Neuron (in vitro differentiated cells): ENCODE data around the gene C10orf71.

Experiments
- H2AFZ ChIP-seq: one replicate; pipeline ENCODE4 v1.6.1; 2013; ENCODE audit warnings: low read depth, mild to moderate bottlenecking, inconsistent platforms, low read length, moderate library complexity
- H3K27me3 ChIP-seq: one replicate; pipeline ENCODE4 v1.6.1; 2013; ENCODE audit warnings: low read length; ENCODE audit not compliant: insufficient read depth
- H3K36me3 ChIP-seq: one replicate; pipeline ENCODE4 v1.6.1; 2013; ENCODE audit warnings: low read length; ENCODE audit not compliant: insufficient read depth
- H3K4me1 ChIP-seq: one replicate; pipeline ENCODE4 v1.6.1; 2013; ENCODE audit warnings: low read length; ENCODE audit not compliant: insufficient read depth
- H3K4me3 ChIP-seq: 2 replicates; pipeline ENCODE4 v1.5.1; 2013; ENCODE audit warnings: mild to moderate bottlenecking, low read length, moderate library complexity
- H3K9me3 ChIP-seq: one replicate; pipeline ENCODE4 v1.6.1; 2013; ENCODE audit warnings: low read length

C10orf71 gene

DNA sequence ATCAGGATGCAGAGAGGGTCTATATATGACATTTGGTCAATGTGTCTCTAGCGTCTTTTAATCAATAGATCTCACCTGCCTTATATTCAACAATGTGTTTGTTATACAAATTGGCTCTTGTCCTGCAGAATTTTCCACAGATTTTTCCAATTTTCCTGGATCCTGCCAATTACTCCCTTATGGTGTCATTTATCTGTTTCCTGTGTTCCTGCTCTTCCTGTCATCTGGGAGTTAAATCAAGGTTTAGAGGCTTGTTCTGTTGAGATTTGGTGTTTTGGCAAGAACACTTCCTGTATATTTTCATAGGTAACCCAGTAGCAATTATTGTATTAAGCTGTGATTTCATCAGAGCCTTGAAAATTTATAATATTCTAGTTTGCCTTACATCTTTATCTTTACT, 8.8 kb upstream of the C10orf71 start:
- no peaks in the 10 kb centered on the region for H3K36me3 ChIP-seq
- no peaks in the 10 kb centered on the region for H3K4me1 ChIP-seq
- H2AFZ ChIP-seq, result no peak overlapping the region
- no peaks in the 10 kb centered on the region for H3K9me3 ChIP-seq
- H3K27me3 ChIP-seq, result no peaks in the 10 kb centered on the region
- no peak overlapping the region for H3K4me3 ChIP-seq

DNA sequence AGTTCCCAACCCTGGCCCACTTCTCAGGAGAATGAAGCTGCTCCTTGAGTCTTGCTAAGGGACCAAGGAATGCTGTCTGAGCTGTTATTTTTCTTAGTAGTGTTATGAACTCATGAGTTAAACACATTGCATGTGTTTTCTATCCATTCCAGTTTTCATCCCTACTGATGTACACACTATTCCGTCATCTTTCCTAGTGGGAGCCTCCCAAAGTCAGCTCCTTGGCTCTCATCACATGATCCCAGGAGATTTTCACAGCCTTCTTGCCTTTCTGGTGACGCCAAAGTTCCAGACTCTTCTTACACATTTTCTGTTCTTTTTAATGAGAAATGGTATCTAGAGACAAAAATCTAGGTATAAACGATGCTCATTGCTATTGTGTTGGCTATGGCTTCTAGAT, 8.4 kb upstream of the C10orf71 start:
- H3K4me1 ChIP-seq, result no peaks in the 10 kb centered on the region
- H2AFZ ChIP-seq, result no peak overlapping the region
- H3K9me3 ChIP-seq, result no peaks in the 10 kb centered on the region
- no peaks in the 10 kb centered on the region for H3K27me3 ChIP-seq
- H3K36me3 ChIP-seq, result no peaks in the 10 kb centered on the region
- H3K4me3 ChIP-seq, result no peak overlapping the region

DNA sequence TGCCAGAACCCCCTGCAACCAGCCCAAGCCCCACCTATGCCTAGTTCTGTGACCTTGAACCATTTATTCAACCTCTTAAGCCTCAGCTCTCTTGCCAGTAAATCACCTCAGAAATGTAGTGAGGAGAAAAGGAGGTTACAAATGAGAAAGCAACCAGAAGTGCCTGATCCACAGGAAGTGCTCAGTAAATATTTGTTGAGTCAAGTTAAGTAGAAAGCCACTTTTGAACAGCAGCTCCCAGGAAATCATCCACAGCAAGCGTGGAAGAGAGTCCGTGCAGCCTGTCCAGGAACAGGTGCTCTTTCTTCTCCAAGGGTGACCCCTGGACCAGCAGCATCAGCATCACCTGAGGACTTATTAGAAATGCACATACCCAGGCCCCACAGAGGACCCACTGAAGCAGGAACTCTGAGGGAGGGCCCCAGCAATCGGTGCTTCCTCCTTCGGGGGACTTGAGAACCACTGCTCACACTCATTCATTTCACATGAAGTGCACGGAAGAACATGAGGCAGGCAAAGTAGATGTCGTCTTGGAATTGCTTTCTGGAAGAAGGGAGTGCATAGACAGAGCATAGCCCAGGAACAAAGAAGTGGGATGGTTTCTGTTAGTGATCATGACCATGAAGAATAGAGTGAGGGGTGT, 6.3 kb upstream of the C10orf71 start:
- no peaks in the 10 kb centered on the region for H3K9me3 ChIP-seq
- peaks cover 3% of the 10 kb centered on the region for H3K27me3 ChIP-seq
- no peaks in the 10 kb centered on the region for H3K4me1 ChIP-seq
- H2AFZ ChIP-seq, result no peak overlapping the region
- no peak overlapping the region for H3K4me3 ChIP-seq
- H3K36me3 ChIP-seq, result no peaks in the 10 kb centered on the region

GRCh38 chr10:49293208-49293603, 5.8 kb upstream of the C10orf71 start:
- Histone ChIP-seq H3K27me3 (peaks cover 3% of the 10 kb centered on the region), H3K36me3 (no peaks in the 10 kb centered on the region), H2AFZ (no peak overlapping the region), H3K4me3 (no peak overlapping the region), H3K4me1 (no peaks in the 10 kb centered on the region), H3K9me3 (no peaks in the 10 kb centered on the region)

DNA sequence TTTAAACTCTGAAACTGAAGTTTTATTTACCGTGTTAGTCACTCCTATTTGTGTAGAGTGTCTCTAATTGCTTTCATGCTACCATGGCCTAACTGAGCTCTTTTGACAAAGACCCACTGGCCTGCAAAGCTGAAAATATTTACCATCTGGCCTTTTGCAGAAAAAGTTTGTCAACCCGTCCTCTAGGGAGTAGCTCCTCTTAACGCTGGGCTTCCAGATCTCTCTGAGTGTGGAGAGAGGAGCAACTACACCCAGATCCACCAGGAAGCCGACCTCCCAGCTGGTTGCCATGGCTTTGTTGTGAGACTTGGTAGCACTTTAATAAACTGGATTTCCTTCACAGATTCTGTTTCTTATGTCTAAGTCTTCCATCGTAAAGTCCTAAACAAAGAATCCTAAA, 4.2 kb upstream of the C10orf71 start:
- H3K4me3 ChIP-seq, result no peak overlapping the region
- H3K9me3 ChIP-seq, result no peaks in the 10 kb centered on the region
- H3K36me3 ChIP-seq, result no peaks in the 10 kb centered on the region
- H3K4me1 ChIP-seq, result no peaks in the 10 kb centered on the region
- no peak overlapping the region for H2AFZ ChIP-seq
- peaks cover 6% of the 10 kb centered on the region for H3K27me3 ChIP-seq

DNA sequence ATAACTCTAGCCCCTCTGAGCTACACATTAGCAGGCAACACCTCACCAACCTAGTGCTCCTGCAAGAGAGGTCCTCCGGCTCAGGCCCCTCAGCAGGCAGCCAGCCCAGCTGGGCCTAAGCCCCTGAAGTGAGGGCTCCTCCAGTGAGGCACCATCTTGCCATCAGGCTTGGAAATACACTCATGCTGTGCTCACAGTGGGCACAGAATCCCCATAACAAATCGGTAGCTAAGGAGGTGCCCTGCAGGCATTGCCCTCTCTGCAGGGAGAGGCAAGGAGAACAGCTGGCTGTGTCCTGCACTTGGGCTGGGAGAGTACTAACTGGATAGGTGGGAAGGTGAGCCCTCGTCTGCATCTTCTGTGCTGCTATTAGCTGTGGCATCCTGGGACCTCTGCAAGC, 3.7 kb upstream of the C10orf71 start:
- H3K36me3 ChIP-seq, result no peaks in the 10 kb centered on the region
- H2AFZ ChIP-seq, result no peak overlapping the region
- H3K27me3 ChIP-seq, result peaks cover 6% of the 10 kb centered on the region
- H3K4me1 ChIP-seq, result no peaks in the 10 kb centered on the region
- H3K9me3 ChIP-seq, result no peaks in the 10 kb centered on the region
- no peak overlapping the region for H3K4me3 ChIP-seq

DNA sequence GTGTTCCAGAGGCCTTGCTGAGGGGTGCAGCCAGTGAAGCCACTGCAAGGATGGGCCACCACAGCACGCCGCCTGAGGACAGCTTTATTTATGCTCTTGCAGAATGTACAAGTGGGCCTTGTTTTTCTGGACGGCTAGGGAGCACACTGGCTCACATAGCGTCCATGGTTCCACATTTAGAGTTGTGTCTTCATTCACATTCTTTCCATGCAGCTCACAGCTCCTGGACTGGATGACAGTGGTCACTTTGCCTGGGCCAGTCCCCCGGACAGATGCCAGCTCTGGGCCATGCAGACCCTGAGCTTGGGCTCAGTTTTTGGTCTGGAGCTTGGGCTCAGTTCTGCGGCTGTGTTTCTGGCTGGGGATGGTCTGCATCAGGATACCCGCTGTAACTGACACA, 2.6 kb upstream of the C10orf71 start:
- H3K36me3 ChIP-seq, result no peaks in the 10 kb centered on the region
- H3K27me3 ChIP-seq, result peaks cover 6% of the 10 kb centered on the region
- H2AFZ ChIP-seq, result no peak overlapping the region
- H3K9me3 ChIP-seq, result no peaks in the 10 kb centered on the region
- H3K4me3 ChIP-seq, result no peak overlapping the region
- no peaks in the 10 kb centered on the region for H3K4me1 ChIP-seq

GRCh38 chr10:49296836-49297235, 2.1 kb upstream of the C10orf71 start:
- peaks cover 6% of the 10 kb centered on the region for H3K27me3 ChIP-seq
- H3K4me1 ChIP-seq, result no peaks in the 10 kb centered on the region
- no peaks in the 10 kb centered on the region for H3K9me3 ChIP-seq
- H2AFZ ChIP-seq, result no peak overlapping the region
- H3K36me3 ChIP-seq, result no peaks in the 10 kb centered on the region
- no peak overlapping the region for H3K4me3 ChIP-seq

- Histone ChIP-seq H3K36me3 (no peaks in the 10 kb centered on the region), H3K27me3 (peaks cover 6% of the 10 kb centered on the region), H3K9me3 (no peaks in the 10 kb centered on the region), H2AFZ (no peak overlapping the region), H3K4me1 (no peaks in the 10 kb centered on the region), H3K4me3 (no peak overlapping the region)
These were observed 926 bp upstream of the C10orf71 start for GRCh38 chr10:49297818-49298670.

- Histone ChIP-seq H3K36me3 (no peaks in the 10 kb centered on the region), H3K9me3 (no peaks in the 10 kb centered on the region), H3K27me3 (peaks cover 6% of the 10 kb centered on the region), H3K4me1 (no peaks in the 10 kb centered on the region), H3K4me3 (no peak overlapping the region), H2AFZ (no peak overlapping the region)
These were observed 343 bp upstream of the C10orf71 start for GRCh38 chr10:49298671-49298982.

- Histone ChIP-seq H3K4me3 (no peak overlapping the region), H2AFZ (no peak overlapping the region), H3K9me3 (no peaks in the 10 kb centered on the region), H3K36me3 (no peaks in the 10 kb centered on the region), H3K27me3 (peaks cover 6% of the 10 kb centered on the region), H3K4me1 (no peaks in the 10 kb centered on the region)
These were observed 808 bp downstream of the C10orf71 start for GRCh38 chr10:49299816-49300139.

- Histone ChIP-seq H3K36me3 (no peaks in the 10 kb centered on the region), H2AFZ (no peak overlapping the region), H3K9me3 (no peaks in the 10 kb centered on the region), H3K4me1 (no peaks in the 10 kb centered on the region), H3K27me3 (peaks cover 6% of the 10 kb centered on the region), H3K4me3 (no peak overlapping the region)
These were observed 1.4 kb downstream of the C10orf71 start for GRCh38 chr10:49300140-49300974.

- no peaks in the 10 kb centered on the region for H3K4me1 ChIP-seq
- H3K36me3 ChIP-seq, result no peaks in the 10 kb centered on the region
- H2AFZ ChIP-seq, result no peak overlapping the region
- peaks cover 6% of the 10 kb centered on the region for H3K27me3 ChIP-seq
- no peak overlapping the region for H3K4me3 ChIP-seq
- H3K9me3 ChIP-seq, result no peaks in the 10 kb centered on the region
These were observed 2.3 kb downstream of the C10orf71 start for GRCh38 chr10:49301302-49301701.
